OCI-LY3 (cell line): ENCODE results near the gene CDON.
"Not testable (repeated sequence)": the region's sequence is repeated elsewhere in the genome, so short reads cannot be mapped to it uniquely, and the experiment has no call there.

Experiments used
- H2AFZ ChIP-seq: fragments of 200-600, 300-600 bp; shearing (Covaris generic); 2 replicates; pipeline ENCODE4 v1.6.0; 2014; ENCODE audit warnings: antibody characterized with exemption, low read depth, low read length
- H3K27ac ChIP-seq: fragments of 200-600, 300-600 bp; sonication (generic); 2 replicates; pipeline ENCODE4 v1.5.1; 2014; ENCODE audit warnings: mild to moderate bottlenecking, low read length, moderate library complexity, mixed read lengths
- H3K27me3 ChIP-seq: fragments of 200-600, 300-600 bp; sonication (generic); 2 replicates; pipeline ENCODE4 v1.6.1; 2014; ENCODE audit warnings: low read depth, low read length, mixed read lengths
- H3K36me3 ChIP-seq: fragments of 200-600, 300-600 bp; sonication (generic); replicated peaks from 2 replicates; pipeline ENCODE3; 2014; ENCODE audit warnings: low read depth, low read length, mixed read lengths
- H3K4me1 ChIP-seq: fragments of 300-600, 200-600 bp; sonication (generic); 2 replicates; pipeline ENCODE4 v1.6.1; 2014; ENCODE audit warnings: low read length, mixed read lengths
- H3K4me2 ChIP-seq: fragments of 200-600, 300-600 bp; sonication (generic); 2 replicates; pipeline ENCODE4 v1.6.1; 2014; ENCODE audit warnings: low read length, mixed read lengths
- H3K4me3 ChIP-seq: fragments of 300-600, 200-600 bp; sonication (generic); 2 replicates; pipeline ENCODE4 v1.5.1; 2014; ENCODE audit warnings: antibody characterized with exemption, mild to moderate bottlenecking, low read length, moderate library complexity
- H3K79me2 ChIP-seq: fragments of 300-600, 200-600 bp; shearing (Covaris generic); 2 replicates; pipeline ENCODE4 v1.6.1; 2014; ENCODE audit warnings: mild to moderate bottlenecking, low read length, mixed read lengths
- H3K9ac ChIP-seq: fragments of 300-600, 200-600 bp; shearing (Covaris generic); 2 replicates; pipeline ENCODE4 v1.6.0; 2014; ENCODE audit warnings: mild to moderate bottlenecking, low read length, moderate library complexity
- H3K9me3 ChIP-seq: fragments of 200-600, 300-600 bp; shearing (Covaris generic); 2 replicates; pipeline ENCODE4 v1.6.1; 2014; ENCODE audit warnings: low read length, mixed read lengths; ENCODE audit not compliant: insufficient read depth
- H4K20me1 ChIP-seq: fragments of 200-600, 300-600 bp; sonication (generic); 2 replicates; pipeline ENCODE4 v1.6.1; 2016; ENCODE audit warnings: low read length, mixed read lengths; ENCODE audit not compliant: insufficient read depth
- EZH2phosphoT487 ChIP-seq: fragments of 200-600 bp; shearing (Covaris generic); IDR thresholded peaks from 2 replicates; pipeline ENCODE4 v1.6.1; 2018; ENCODE audit warnings: antibody characterized with exemption, mixed run types, low read depth
- TF ChIP-seq, protein P1 (sequence below): fragments of 200-600, 300-600 bp; sonication (generic); IDR thresholded peaks from 2 replicates; pipeline ENCODE4 v1.5.1; 2014; ENCODE audit warnings: antibody characterized with exemption, low read length, low read depth

Gene CDON

GRCh38 chr11:125918140-125918840 lies 144.4 kb downstream of the CDON start:
- Histone ChIP-seq H3K9ac (no peak overlapping the region), H4K20me1 (no peaks in the 10 kb centered on the region), H3K79me2 (no peaks in the 10 kb centered on the region), H3K9me3 (no peaks in the 10 kb centered on the region), H2AFZ (no peak overlapping the region), H3K27me3 (peaks cover 22% of the 10 kb centered on the region), H3K4me2 (no peak overlapping the region), H3K4me3 (no peak overlapping the region), H3K36me3 (no peaks in the 10 kb centered on the region), H3K4me1 (peaks cover 6% of the 10 kb centered on the region; the same call in 1 of the 2 replicates), H3K27ac (no peak overlapping the region)
- TF ChIP-seq EZH2phosphoT487, result no peak
- TF ChIP-seq, protein P1, sequence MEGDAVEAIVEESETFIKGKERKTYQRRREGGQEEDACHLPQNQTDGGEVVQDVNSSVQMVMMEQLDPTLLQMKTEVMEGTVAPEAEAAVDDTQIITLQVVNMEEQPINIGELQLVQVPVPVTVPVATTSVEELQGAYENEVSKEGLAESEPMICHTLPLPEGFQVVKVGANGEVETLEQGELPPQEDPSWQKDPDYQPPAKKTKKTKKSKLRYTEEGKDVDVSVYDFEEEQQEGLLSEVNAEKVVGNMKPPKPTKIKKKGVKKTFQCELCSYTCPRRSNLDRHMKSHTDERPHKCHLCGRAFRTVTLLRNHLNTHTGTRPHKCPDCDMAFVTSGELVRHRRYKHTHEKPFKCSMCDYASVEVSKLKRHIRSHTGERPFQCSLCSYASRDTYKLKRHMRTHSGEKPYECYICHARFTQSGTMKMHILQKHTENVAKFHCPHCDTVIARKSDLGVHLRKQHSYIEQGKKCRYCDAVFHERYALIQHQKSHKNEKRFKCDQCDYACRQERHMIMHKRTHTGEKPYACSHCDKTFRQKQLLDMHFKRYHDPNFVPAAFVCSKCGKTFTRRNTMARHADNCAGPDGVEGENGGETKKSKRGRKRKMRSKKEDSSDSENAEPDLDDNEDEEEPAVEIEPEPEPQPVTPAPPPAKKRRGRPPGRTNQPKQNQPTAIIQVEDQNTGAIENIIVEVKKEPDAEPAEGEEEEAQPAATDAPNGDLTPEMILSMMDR, result no peak

GRCh38 chr11:125916683-125917347 lies 145.9 kb downstream of the CDON start:
- H3K9ac ChIP-seq, result no peak overlapping the region
- no peaks in the 10 kb centered on the region for H3K79me2 ChIP-seq
- no peak overlapping the region for H3K27ac ChIP-seq
- H3K9me3 ChIP-seq, result no peaks in the 10 kb centered on the region
- H3K4me2 ChIP-seq, result no peak overlapping the region
- peaks cover 4% of the 10 kb centered on the region; the same call in 1 of the 2 replicates for H3K4me1 ChIP-seq
- TF ChIP-seq, protein P1, result no peak
- TF ChIP-seq EZH2phosphoT487, result no peak
- no peak overlapping the region for H3K4me3 ChIP-seq
- no peak overlapping the region for H2AFZ ChIP-seq
- peaks cover 17% of the 10 kb centered on the region for H3K27me3 ChIP-seq
- H4K20me1 ChIP-seq, result no peaks in the 10 kb centered on the region
- no peaks in the 10 kb centered on the region for H3K36me3 ChIP-seq

DNA sequence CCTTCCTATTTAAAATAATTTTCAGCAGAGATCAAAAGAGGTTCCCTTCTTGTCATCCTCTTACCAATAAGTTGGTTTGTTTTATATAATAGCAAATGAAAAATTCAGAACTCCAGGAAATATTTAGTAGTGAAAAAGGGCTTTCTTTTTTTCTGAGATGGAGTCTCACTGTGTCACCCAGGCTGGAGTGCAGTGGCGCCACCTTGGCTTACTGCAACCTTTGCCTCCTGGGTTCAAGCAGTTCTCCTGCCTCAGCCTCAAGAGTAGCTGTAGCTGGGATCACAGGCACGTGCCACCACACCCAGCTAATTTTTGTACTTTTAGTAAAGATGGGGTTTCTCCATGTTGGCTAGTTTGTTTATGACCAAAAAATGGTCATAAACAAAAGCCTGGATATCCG lies 148.1 kb downstream of the CDON start:
- H3K9ac ChIP-seq, H2AFZ ChIP-seq, H3K9me3 ChIP-seq, H4K20me1 ChIP-seq, H3K79me2 ChIP-seq, H3K4me1 ChIP-seq, H3K4me2 ChIP-seq, H3K4me3 ChIP-seq, H3K27ac ChIP-seq, H3K36me3 ChIP-seq: not testable (repeated sequence)
- H3K27me3 ChIP-seq, result peaks cover 30% of the 10 kb centered on the region

DNA sequence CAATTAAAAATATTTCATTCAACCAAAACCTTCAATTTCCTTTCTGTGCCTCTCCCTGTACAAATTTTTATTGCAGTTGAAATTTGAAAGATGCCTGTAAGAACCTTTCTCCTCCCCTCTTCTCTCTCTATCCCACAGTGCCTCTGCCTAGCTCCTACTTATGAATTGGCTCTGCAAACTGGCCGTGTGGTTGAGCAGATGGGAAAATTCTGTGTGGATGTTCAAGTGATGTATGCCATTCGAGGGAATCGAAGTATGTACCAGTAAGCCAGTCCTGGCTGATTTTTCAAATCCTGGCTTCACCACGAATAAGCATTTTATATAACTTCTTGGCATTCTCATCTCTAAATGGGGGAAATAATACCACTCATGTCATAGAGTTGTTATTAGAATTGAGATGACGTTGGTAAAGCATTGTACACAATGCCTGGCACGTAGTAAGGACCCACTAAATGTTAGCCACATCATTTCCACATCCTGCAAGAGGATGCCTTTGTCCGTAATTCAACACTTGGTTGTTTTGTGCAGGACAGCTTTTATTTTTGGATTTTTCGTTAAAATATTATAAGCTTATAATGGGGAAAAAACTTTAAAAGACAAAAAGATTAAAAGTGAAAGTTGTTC lies 152.3 kb downstream of the CDON start:
- TF ChIP-seq, protein P1, result no peak
- H2AFZ ChIP-seq, result no peak overlapping the region
- H3K4me3 ChIP-seq, result no peak overlapping the region
- no peaks in the 10 kb centered on the region for H4K20me1 ChIP-seq
- no peak overlapping the region for H3K27ac ChIP-seq
- H3K36me3 ChIP-seq, result no peaks in the 10 kb centered on the region
- no peak overlapping the region for H3K4me2 ChIP-seq
- H3K4me1 ChIP-seq, result no peaks in the 10 kb centered on the region
- H3K9me3 ChIP-seq, result no peaks in the 10 kb centered on the region
- no peaks in the 10 kb centered on the region for H3K79me2 ChIP-seq
- H3K27me3 ChIP-seq, result peaks cover 31% of the 10 kb centered on the region
- no peak overlapping the region for H3K9ac ChIP-seq
